Activated T-cell treated with anti-CD3 and anti-CD28 coated beads, Interleukin-2, amount 50 U/mL, for 1 hour (primary cell): ENCODE results near the gene SPESP1.
"Not testable (repeated sequence)": the region's sequence is repeated elsewhere in the genome, so short reads cannot be mapped to it uniquely, and the experiment has no call there.

Source experiments
- DNase-seq: peaks from one replicate; pipeline ENCODE4 v3.0.0-alpha.2; 2020

The SPESP1 gene

GRCh38 chr15:68966996-68967395 is 36.7 kb downstream of the SPESP1 start:
- DNase-seq, result no peak

GRCh38 chr15:68967948-68968347 is 37.6 kb downstream of the SPESP1 start:
- no peak for DNase-seq

GRCh38 chr15:68969298-68969697 is 39.0 kb downstream of the SPESP1 start:
- DNase-seq, result no peak

GRCh38 chr15:68972201-68973065 is 42.1 kb downstream of the SPESP1 start:
- no peak for DNase-seq

GRCh38 chr15:68975651-68976160 is 45.4 kb downstream of the SPESP1 start:
- DNase-seq, result not testable (repeated sequence)

GRCh38 chr15:68977426-68977825 is 47.1 kb downstream of the SPESP1 start:
- DNase-seq, result not testable (repeated sequence)

- DNase-seq, result no peak
These were observed 48.7 kb downstream of the SPESP1 start for GRCh38 chr15:68979006-68979405.

GRCh38 chr15:68979816-68980215 is 49.5 kb downstream of the SPESP1 start:
- no peak for DNase-seq

- DNase-seq, result no peak
These were observed 50.5 kb downstream of the SPESP1 start for GRCh38 chr15:68980786-68981185.

- no peak for DNase-seq
These were observed 51.6 kb downstream of the SPESP1 start for GRCh38 chr15:68981941-68982340.

- DNase-seq, result no peak
These were observed 52.7 kb downstream of the SPESP1 start for GRCh38 chr15:68982976-68983563.

GRCh38 chr15:68983961-68984481 is 53.7 kb downstream of the SPESP1 start:
- no peak for DNase-seq

- no peak for DNase-seq
These were observed 54.3 kb downstream of the SPESP1 start for GRCh38 chr15:68984586-68984985.

GRCh38 chr15:68985361-68985891 is 55.1 kb downstream of the SPESP1 start:
- DNase-seq, result no peak

GRCh38 chr15:68986322-68986721 is 56.0 kb downstream of the SPESP1 start:
- DNase-seq, result no peak

GRCh38 chr15:68987120-68987519 is 56.8 kb downstream of the SPESP1 start:
- no peak for DNase-seq

GRCh38 chr15:68987676-68988075 is 57.4 kb downstream of the SPESP1 start:
- DNase-seq, result no peak

GRCh38 chr15:68989541-68990230 is 59.4 kb downstream of the SPESP1 start:
- DNase-seq, result no peak

- DNase-seq, result no peak
These were observed 60.1 kb downstream of the SPESP1 start for GRCh38 chr15:68990231-68990991.

- DNase-seq, result no peak
These were observed 60.7 kb downstream of the SPESP1 start for GRCh38 chr15:68990992-68991500.

- DNase-seq, result no peak
These were observed 61.4 kb downstream of the SPESP1 start for GRCh38 chr15:68991723-68992122.

- DNase-seq, result no peak
These were observed 62.4 kb downstream of the SPESP1 start for GRCh38 chr15:68992696-68993095.
